Upper lobe of right lung (tissue), 1 donor: ENCODE measurements around the gene C12orf76. TPM values are rescaled to one million over a fixed set of nuclear protein-coding genes. Genes with fewer than 3 reads are reported as not detected.
"Not testable (repeated sequence)": the region's sequence is repeated elsewhere in the genome, so short reads cannot be mapped to it uniquely, and the experiment has no call there.

Experiments used
- ATAC-seq: fragments of 200-7000 bp; cut with Tn5 transposase; one replicate; pipeline ENCODE4 v1.9.1; 2020; ENCODE audit warnings: mild to moderate bottlenecking, moderate library complexity
- DNase-seq: peaks from one replicate; pipeline ENCODE4 v3.0.0-alpha.2; 2020
- H3K27ac ChIP-seq: fragments of 200-600 bp; one replicate; pipeline ENCODE4 v1.8.0; 2022
- H3K27me3 ChIP-seq: fragments of 200-600 bp; one replicate; pipeline ENCODE4 v1.8.0; 2022; ENCODE audit warnings: mild to moderate bottlenecking
- H3K36me3 ChIP-seq: fragments of 200-600 bp; one replicate; pipeline ENCODE4 v1.8.0; 2022
- H3K4me1 ChIP-seq: fragments of 200-600 bp; one replicate; pipeline ENCODE4 v1.8.0; 2022
- H3K4me3 ChIP-seq: fragments of 200-600 bp; one replicate; pipeline ENCODE4 v1.8.0; 2022; ENCODE audit warnings: mild to moderate bottlenecking
- H3K9me3 ChIP-seq: fragments of 200-600 bp; one replicate; pipeline ENCODE4 v1.8.0; 2022
- intact Hi-C: fragments of 100-400 bp; cut with DNase I; formaldehyde crosslinking; loops from one replicate; pipeline ENCODE4 v1.11.0; 2022
- total RNA-seq: library from RNA; stranded (reverse); fragmentation: NEBNext Ultra II Directional; extraction: Animal tissue kit (Norgen Biotek cat#: 25700); gene quantifications from one replicate; pipeline ENCODE4 v1.2.1, GENCODE V29; 2021
- TF ChIP-seq, protein P1 (sequence below): fragments of 200-600 bp; IDR thresholded peaks from one replicate; pipeline ENCODE4 v1.8.0; 2022; ENCODE audit warnings: antibody characterized with exemption
- donor health status: DM: no; HTN: yes; CAD: no; lungs with severe emphysema.

Gene C12orf76
- total RNA-seq, 1 donor from 2014 or later, result 25.0 TPM

DNA sequence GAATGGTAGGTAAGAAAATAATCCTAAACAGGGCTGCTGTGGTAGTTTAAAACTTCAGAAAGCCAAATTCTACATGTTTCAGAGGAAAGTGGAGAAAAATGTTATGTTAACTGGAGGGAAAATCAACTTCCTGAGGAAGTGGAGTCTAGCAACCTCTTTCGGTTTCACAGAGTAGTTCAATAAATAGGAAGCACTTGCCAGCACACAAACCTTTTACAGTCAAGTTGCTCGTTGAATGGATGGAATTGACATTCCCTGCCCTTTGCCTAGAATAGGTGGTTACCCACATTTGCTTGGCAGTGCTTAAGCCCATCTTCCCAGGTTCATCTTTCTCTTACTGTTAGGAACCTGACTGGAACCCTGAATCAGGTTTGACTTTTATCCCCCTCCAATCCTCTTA is 33.2 kb downstream of the C12orf76 start:
- Histone ChIP-seq H3K4me1 (peaks cover 26% of the 10 kb centered on the region), H3K9me3 (no peaks in the 10 kb centered on the region), H3K4me3 (no peak overlapping the region), H3K27ac (peak overlapping the region; percentile 15), H3K36me3 (peaks cover 71% of the 10 kb centered on the region), H3K27me3 (no peaks in the 10 kb centered on the region)
- TF ChIP-seq, protein P1, sequence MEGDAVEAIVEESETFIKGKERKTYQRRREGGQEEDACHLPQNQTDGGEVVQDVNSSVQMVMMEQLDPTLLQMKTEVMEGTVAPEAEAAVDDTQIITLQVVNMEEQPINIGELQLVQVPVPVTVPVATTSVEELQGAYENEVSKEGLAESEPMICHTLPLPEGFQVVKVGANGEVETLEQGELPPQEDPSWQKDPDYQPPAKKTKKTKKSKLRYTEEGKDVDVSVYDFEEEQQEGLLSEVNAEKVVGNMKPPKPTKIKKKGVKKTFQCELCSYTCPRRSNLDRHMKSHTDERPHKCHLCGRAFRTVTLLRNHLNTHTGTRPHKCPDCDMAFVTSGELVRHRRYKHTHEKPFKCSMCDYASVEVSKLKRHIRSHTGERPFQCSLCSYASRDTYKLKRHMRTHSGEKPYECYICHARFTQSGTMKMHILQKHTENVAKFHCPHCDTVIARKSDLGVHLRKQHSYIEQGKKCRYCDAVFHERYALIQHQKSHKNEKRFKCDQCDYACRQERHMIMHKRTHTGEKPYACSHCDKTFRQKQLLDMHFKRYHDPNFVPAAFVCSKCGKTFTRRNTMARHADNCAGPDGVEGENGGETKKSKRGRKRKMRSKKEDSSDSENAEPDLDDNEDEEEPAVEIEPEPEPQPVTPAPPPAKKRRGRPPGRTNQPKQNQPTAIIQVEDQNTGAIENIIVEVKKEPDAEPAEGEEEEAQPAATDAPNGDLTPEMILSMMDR, result peak; percentile 24
- ATAC-seq, result peak; percentile 66
- no peak for DNase-seq
- intact Hi-C loops, result no loop called here

DNA sequence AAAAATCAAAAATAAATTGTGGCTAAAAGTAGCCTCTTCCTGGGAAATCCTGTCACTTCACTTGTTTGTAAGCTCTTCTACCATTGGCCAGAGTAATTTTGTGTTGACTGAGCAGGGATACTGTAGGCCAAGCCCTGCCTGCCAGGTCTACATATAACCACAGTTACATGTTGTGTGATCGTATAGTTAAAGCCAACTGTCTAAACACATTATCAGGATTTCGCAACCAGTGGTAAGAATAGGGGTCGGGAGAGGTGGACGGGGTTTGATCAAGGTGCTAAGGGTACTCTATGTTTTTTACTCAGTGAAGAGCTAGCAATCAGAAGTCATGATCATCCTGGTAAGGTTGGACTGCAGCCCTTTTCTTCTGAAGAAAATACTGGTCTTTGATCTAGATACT is 35.7 kb downstream of the C12orf76 start:
- no peak for ATAC-seq
- H3K27ac ChIP-seq, result no peak overlapping the region
- no peaks in the 10 kb centered on the region for H3K9me3 ChIP-seq
- peaks cover 46% of the 10 kb centered on the region for H3K36me3 ChIP-seq
- H3K4me3 ChIP-seq, result no peak overlapping the region
- TF ChIP-seq, protein P1, result no peak
- peaks cover 26% of the 10 kb centered on the region for H3K4me1 ChIP-seq
- intact Hi-C loops, result no loop called here
- no peak for DNase-seq
- no peaks in the 10 kb centered on the region for H3K27me3 ChIP-seq

DNA sequence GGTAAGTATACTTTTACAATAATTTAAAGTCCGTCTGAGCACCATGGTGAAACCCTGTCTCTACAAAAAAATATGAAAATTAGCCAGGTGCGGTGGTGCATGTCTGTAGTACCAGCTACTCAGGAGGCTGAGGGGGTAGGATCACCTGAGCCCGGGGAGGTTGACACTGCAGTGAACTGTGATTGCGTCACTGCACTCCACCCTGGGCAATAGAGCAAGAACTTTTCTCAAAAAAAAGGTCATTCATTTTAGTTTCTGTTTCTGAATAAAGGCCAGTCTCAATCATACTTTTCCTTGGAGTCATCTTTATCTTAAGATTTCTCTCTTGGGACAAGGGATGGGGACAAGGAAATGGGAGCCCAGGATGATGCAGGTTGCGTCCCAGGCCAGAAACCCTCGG is 36.2 kb downstream of the C12orf76 start:
- Histone ChIP-seq H3K27me3 (no peaks in the 10 kb centered on the region), H3K36me3 (peaks cover 41% of the 10 kb centered on the region), H3K4me1 (peaks cover 26% of the 10 kb centered on the region), H3K27ac (no peak overlapping the region), H3K4me3 (no peak overlapping the region), H3K9me3 (no peaks in the 10 kb centered on the region)
- intact Hi-C loops, result no loop called here
- TF ChIP-seq, protein P1, result no peak
- DNase-seq (peak; percentile 77), ATAC-seq (peak; percentile 71)

DNA sequence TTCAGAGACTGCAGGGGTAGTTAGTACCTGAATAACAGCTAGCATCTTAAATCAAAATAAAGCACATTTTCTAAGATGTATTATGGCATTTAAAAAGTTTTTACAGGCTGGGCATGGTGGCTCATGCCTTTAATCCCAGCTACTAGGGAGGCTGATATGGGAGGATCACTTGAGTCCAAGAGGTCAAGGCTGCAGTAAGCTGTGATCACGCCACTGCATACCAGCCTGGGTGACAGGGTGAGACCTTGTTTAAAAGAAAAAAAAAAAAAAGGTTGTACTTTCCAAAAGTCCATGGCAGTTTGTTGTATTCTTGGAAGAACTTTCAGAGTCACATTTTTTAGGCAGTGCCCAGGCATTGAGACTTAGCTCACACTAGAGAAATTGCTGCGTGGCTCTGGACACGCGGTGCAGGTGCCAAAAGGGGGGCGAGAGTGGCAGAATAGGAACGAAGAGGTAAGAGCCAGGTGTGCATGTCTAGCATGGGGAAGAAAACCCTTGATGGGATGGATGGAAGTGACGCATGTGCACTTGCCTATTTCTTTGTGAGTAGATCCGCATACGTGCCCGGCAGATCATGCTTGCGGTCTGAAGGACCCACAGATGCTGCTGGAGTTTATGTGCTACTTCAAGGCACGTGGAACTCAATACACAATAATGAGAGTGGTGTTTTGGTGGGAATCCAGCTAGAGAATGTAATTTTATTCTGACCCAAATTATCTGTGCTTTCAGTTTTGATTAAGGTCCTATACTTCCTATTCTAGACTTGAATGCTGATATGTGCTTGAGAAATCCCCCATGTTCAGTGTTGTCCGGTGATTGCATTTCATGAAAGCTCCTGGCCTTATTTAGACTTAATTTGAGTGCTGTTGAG is 37.2 kb downstream of the C12orf76 start:
- Histone ChIP-seq H3K4me3 (no peak overlapping the region), H3K4me1 (peaks cover 26% of the 10 kb centered on the region), H3K36me3 (peaks cover 31% of the 10 kb centered on the region), H3K27me3 (no peaks in the 10 kb centered on the region), H3K9me3 (no peaks in the 10 kb centered on the region), H3K27ac (no peak overlapping the region)
- intact Hi-C loops, result no loop called here
- TF ChIP-seq, protein P1, result no peak
- no peak for DNase-seq
- no peak for ATAC-seq

DNA sequence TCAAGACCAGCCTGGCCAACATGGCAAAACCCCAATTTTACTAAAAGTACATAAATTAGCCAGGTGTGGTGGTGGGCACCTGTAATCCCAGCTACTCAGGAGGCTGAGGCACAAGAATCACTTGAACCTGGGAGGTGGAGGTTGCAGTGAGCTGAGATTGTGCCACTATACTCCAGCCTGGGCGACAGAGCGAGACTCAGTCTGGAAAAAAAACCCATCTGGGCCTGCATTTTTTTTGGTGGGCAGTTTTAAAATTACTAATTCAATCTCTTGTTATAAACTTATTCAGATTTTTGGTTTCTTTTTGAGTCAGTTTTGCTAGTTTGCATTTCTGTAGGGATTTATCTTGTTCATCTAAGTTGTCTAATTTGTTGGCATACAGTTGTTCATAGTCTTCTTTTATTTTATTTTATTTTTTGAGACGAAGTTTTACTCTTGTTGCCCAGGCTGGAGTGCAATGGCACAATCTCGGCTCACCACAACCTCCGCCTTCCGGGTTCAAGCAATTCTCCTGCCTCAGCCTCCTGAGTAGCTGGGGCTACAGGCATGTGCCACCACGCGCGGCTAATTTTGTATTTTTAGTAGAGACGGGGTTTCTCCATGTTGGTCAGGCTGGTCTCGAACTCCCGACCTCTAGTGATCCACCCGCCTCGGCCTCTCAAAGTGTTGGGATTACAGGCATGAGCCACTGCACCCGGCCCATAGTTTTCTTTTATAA is 39.5 kb downstream of the C12orf76 start:
- peaks cover 24% of the 10 kb centered on the region for H3K4me1 ChIP-seq
- H3K9me3 ChIP-seq, H3K27ac ChIP-seq, ATAC-seq, DNase-seq, intact Hi-C loops, H3K27me3 ChIP-seq, H3K4me3 ChIP-seq: not testable (repeated sequence)
- peaks cover 18% of the 10 kb centered on the region for H3K36me3 ChIP-seq

DNA sequence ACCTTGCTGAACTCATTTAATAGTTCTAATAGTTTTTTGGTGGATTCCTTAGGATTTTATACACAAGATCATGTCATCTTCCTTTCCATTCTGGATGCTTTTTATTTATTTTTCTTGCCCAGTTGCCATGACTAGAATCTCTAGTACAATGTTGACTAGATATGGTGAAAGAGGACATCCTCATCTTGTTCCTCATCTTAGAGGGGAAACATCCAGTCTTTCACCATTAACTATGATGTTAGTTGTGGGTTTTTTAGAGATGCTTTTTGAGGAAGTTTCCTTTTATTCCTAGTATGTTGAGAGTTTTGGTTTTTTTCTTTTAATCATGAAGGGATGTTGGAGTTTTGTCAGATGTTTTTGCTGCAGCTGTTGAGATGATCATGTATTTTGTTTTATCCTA is 40.4 kb downstream of the C12orf76 start:
- DNase-seq (no peak), ATAC-seq (peak; percentile 76)
- H3K4me3 ChIP-seq, result no peak overlapping the region
- H3K36me3 ChIP-seq, result peaks cover 9% of the 10 kb centered on the region
- no peaks in the 10 kb centered on the region for H3K27me3 ChIP-seq
- peaks cover 31% of the 10 kb centered on the region for H3K4me1 ChIP-seq
- intact Hi-C loops, result no loop called here
- TF ChIP-seq, protein P1, result no peak
- no peak overlapping the region for H3K27ac ChIP-seq
- H3K9me3 ChIP-seq, result no peaks in the 10 kb centered on the region
